Smooth muscle cell (in vitro differentiated cells): ENCODE data around the gene BARX1. TPM values are rescaled to one million over a fixed set of nuclear protein-coding genes. Genes with fewer than 3 reads are reported as not detected.

Experiments used
- DNase-seq: peaks from one replicate; lab custom pipeline; 2025; ENCODE audit not compliant: unreplicated experiment; lab: John Stamatoyannopoulos, UW
- H2AFZ ChIP-seq: fragments of 200-600 bp; sonication (generic); 2 replicates; pipeline ENCODE4 v1.6.0; 2016; ENCODE audit warnings: antibody characterized with exemption, low read depth, mild to moderate bottlenecking
- H3F3A ChIP-seq: fragments of 200-600 bp; sonication (generic); 2 replicates; pipeline ENCODE4 v1.6.0; 2017; ENCODE audit warnings: antibody characterized with exemption, low read depth
- H3K27ac ChIP-seq: fragments of 200-600 bp; sonication (generic); 2 replicates; pipeline ENCODE4 v1.5.1; 2016; ENCODE audit warnings: low read depth, mild to moderate bottlenecking
- H3K27me3 ChIP-seq: fragments of 200-600 bp; sonication (generic); 2 replicates; pipeline ENCODE4 v1.6.1; 2016; ENCODE audit warnings: low read depth, mild to moderate bottlenecking
- H3K36me3 ChIP-seq: fragments of 200-600 bp; sonication (generic); 2 replicates; pipeline ENCODE4 v1.5.1; 2016; ENCODE audit warnings: low read depth
- H3K4me1 ChIP-seq: fragments of 200-600 bp; sonication (generic); 2 replicates; pipeline ENCODE4 v1.5.1; 2016; ENCODE audit warnings: low read depth
- H3K4me2 ChIP-seq: fragments of 200-600 bp; sonication (generic); 2 replicates; pipeline ENCODE4 v1.6.0; 2016; ENCODE audit warnings: mild to moderate bottlenecking
- H3K4me3 ChIP-seq: fragments of 200-600 bp; sonication (generic); 2 replicates; pipeline ENCODE4 v1.5.1; 2016; ENCODE audit warnings: mild to moderate bottlenecking
- H3K79me2 ChIP-seq: fragments of 200-600 bp; sonication (generic); 2 replicates; pipeline ENCODE4 v1.6.0; 2016; ENCODE audit warnings: low read depth, mild to moderate bottlenecking
- H3K9ac ChIP-seq: fragments of 200-600 bp; sonication (generic); 2 replicates; pipeline ENCODE4 v1.6.0; 2016; ENCODE audit warnings: low read depth
- H3K9me3 ChIP-seq: fragments of 200-600 bp; sonication (generic); replicated peaks from 2 replicates; pipeline ENCODE4 v1.5.1; 2016; ENCODE audit warnings: low read depth
- H4K20me1 ChIP-seq: fragments of 200-600 bp; sonication (generic); 2 replicates; pipeline ENCODE4 v1.6.0; 2016; ENCODE audit warnings: low read depth
- WGBS: methylation state at CpG from one replicate; pipeline ENCODE4 v1.1.7; 2016; ENCODE audit warnings: low lambda C conversion rate; 5-methylcytosine and 5-hydroxymethylcytosine counted together
- polyA plus RNA-seq: library from polyadenylated mRNA; unstranded; fragments of >200 nt; fragmentation: Nextera tagmentation; extraction: Ambion mirVana; gene quantifications from 2 replicates; pipeline ENCODE4 v1.2.1, GENCODE V29; 2016
- total RNA-seq: library from RNA; depleted of rRNA; stranded (reverse); fragments of >200 nt; gene quantifications from 2 replicates; pipeline ENCODE4 v1.2.3, GENCODE V29; 2014
- TF ChIP-seq, protein P1 (sequence below): fragments of 200-600 bp; sonication (generic); IDR thresholded peaks from 2 replicates; pipeline ENCODE4 v1.5.1; 2017; ENCODE audit warnings: borderline replicate concordance, mild to moderate bottlenecking, antibody characterized with exemption; ENCODE audit not compliant: insufficient read depth, poor library complexity, severe bottlenecking

Gene BARX1
- total and polyA plus RNA-seq, 2 experiments from 2014 or later, result 6.1 TPM

DNA sequence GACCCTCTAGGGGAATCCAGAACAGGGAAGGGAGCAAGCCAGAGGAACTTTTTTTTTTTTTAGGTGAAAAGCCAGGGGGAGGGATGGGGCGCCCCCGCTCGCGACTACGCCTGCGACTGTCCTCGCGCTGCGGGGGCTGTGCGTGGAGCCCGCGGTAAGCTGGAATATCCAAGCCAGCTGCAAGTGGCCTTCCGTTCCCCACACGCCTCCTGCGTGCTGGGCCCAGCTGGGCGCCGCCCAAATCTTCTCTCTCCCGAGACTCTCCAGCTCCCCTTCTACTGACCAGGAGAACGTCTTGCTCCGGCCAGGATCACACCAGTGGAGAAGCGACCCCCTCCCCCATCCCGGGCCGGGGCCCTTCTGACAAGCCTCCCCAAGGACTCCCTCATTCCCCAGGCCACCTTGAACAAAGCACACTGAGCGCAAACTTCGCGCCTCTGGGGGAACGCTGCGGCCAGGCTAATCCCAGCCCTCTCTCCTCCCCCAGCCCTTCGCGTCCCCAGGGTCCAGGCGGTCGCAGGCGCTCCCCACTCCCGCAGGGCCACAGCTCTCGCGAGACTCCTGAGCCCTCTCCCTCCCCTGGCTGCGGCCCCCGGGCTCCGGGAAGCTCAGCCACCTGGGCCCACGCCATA, 6.6 kb downstream of the BARX1 start:
- H3K27ac ChIP-seq, result no peak overlapping the region
- TF ChIP-seq, protein P1, sequence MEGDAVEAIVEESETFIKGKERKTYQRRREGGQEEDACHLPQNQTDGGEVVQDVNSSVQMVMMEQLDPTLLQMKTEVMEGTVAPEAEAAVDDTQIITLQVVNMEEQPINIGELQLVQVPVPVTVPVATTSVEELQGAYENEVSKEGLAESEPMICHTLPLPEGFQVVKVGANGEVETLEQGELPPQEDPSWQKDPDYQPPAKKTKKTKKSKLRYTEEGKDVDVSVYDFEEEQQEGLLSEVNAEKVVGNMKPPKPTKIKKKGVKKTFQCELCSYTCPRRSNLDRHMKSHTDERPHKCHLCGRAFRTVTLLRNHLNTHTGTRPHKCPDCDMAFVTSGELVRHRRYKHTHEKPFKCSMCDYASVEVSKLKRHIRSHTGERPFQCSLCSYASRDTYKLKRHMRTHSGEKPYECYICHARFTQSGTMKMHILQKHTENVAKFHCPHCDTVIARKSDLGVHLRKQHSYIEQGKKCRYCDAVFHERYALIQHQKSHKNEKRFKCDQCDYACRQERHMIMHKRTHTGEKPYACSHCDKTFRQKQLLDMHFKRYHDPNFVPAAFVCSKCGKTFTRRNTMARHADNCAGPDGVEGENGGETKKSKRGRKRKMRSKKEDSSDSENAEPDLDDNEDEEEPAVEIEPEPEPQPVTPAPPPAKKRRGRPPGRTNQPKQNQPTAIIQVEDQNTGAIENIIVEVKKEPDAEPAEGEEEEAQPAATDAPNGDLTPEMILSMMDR, result no peak
- no peaks in the 10 kb centered on the region for H4K20me1 ChIP-seq
- WGBS, result 3% methylated on average over 39 of the region's 40 CpGs
- DNase-seq, result no peak
- no peak overlapping the region for H3K4me2 ChIP-seq
- peaks cover 14% of the 10 kb centered on the region for H3K4me1 ChIP-seq
- H3K79me2 ChIP-seq, result no peaks in the 10 kb centered on the region
- no peaks in the 10 kb centered on the region for H3F3A ChIP-seq
- H3K4me3 ChIP-seq, result no peak overlapping the region
- no peaks in the 10 kb centered on the region for H3K9me3 ChIP-seq
- H3K36me3 ChIP-seq, result no peaks in the 10 kb centered on the region
- H3K9ac ChIP-seq, result no peak overlapping the region
- peaks cover 100% of the 10 kb centered on the region for H3K27me3 ChIP-seq
- no peak overlapping the region for H2AFZ ChIP-seq

DNA sequence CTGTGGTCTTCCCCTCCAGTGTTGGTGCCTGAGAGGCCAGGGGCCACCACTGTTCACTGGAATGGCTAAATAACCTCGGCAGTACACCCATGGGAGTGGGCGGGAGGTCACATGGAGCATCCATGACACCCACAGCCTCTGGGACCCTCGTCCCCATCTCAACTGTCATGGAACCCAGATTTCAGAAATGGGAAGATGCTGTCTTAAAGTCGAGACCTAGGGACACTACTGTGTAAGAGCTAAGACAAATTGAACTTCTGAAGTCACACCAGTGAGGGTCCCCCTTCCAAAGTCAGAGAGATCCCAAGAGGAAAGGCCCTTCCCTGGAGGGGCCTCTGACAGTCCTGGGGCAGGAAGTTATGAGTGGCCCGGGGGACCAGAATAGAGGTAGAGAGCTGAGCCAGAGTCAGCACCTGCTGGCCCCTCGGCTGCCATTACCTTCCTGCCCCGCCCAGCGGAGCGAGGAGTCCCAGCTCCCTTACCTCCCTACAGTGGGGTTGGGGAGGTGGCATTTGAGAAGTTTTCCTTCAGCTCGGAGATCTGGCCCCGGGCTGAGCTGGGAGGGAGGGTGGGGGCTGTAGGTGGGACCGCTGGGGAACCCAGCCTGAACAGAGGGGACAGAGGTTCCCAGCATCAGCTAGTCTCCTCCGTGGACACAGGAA, 7.6 kb downstream of the BARX1 start:
- DNase-seq, result no peak
- no peaks in the 10 kb centered on the region for H3K9me3 ChIP-seq
- peaks cover 100% of the 10 kb centered on the region for H3K27me3 ChIP-seq
- WGBS, result 21% methylated on average over 12 of the region's 13 CpGs
- TF ChIP-seq, protein P1, result no peak
- no peak overlapping the region for H3K4me3 ChIP-seq
- no peak overlapping the region for H3K9ac ChIP-seq
- no peaks in the 10 kb centered on the region for H4K20me1 ChIP-seq
- no peaks in the 10 kb centered on the region for H3K36me3 ChIP-seq
- H3K27ac ChIP-seq, result no peak overlapping the region
- H3K4me2 ChIP-seq, result no peak overlapping the region
- H3K79me2 ChIP-seq, result no peaks in the 10 kb centered on the region
- peaks cover 14% of the 10 kb centered on the region for H3K4me1 ChIP-seq
- H2AFZ ChIP-seq, result no peak overlapping the region
- no peaks in the 10 kb centered on the region for H3F3A ChIP-seq

DNA sequence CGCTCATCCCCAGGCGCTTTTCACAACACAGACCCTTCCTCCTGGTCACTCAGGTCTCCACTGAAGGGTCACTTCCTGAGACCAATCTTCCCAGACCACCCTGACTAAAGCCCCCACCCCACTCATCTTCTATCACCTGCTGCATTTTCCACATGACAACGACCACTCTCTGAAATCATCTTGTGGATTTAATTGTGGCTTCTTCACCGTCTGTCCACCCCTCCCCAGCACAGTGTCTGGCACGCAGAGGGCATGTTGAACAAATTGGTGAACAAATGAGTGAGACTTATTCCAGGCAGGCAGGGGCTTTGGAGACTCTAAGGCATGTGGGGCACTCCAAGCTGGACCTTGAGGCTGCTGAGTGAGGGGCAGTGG, 8.8 kb downstream of the BARX1 start:
- Histone ChIP-seq H3K9ac (no peak overlapping the region), H3K27ac (no peak overlapping the region), H3K4me2 (no peak overlapping the region), H3K4me1 (peaks cover 11% of the 10 kb centered on the region), H3K36me3 (no peaks in the 10 kb centered on the region), H2AFZ (no peak overlapping the region), H3K27me3 (peaks cover 100% of the 10 kb centered on the region), H3K79me2 (no peaks in the 10 kb centered on the region), H3K4me3 (no peak overlapping the region), H3F3A (no peaks in the 10 kb centered on the region), H4K20me1 (no peaks in the 10 kb centered on the region), H3K9me3 (no peaks in the 10 kb centered on the region)
- WGBS, result 9% methylated on average over 5 of the region's 5 CpGs
- TF ChIP-seq, protein P1, result no peak
- no peak for DNase-seq
